CD4-positive, alpha-beta memory T cell (primary cell): ENCODE measurements around the gene JARID2. TPM values are rescaled to one million over a fixed set of nuclear protein-coding genes. Genes with fewer than 3 reads are reported as not detected.
A peak's percentile ranks its signal among the peaks of the same experiment; 100 is the strongest.

Source experiments
- CTCF ChIA-PET: fragments of 350-600 bp; sonication (Branson Sonifier 250); formaldehyde crosslinking; loops from one replicate; lab custom pipeline; 2021; ENCODE audit warnings: inconsistent platforms; ENCODE audit not compliant: partially characterized antibody; lab: Charles Lee
- POLR2A ChIA-PET: fragments of 350-600 bp; sonication (Branson Sonifier 250); formaldehyde crosslinking; loops from one replicate; lab custom pipeline; 2021; ENCODE audit not compliant: partially characterized antibody; lab: Charles Lee
- DNase-seq, 5 donors: peaks; one replicate each; pipeline versions ENCODE4 v3.0.0 to v3.0.0-alpha.2; 2020 to 2022; ENCODE audit warnings: mixed read lengths in 1 of 5
- H3K27ac ChIP-seq: one replicate; pipeline ENCODE4 v1.7.0; 2013; ENCODE audit warnings: low read depth, low read length
- H3K27me3 ChIP-seq: 2 replicates; pipeline ENCODE4 v1.7.0; 2013; ENCODE audit warnings: mild to moderate bottlenecking, low read length, moderate library complexity; ENCODE audit not compliant: insufficient read depth
- H3K36me3 ChIP-seq: 2 replicates; pipeline ENCODE4 v1.7.0; 2013; ENCODE audit warnings: mild to moderate bottlenecking, low read length, moderate library complexity; ENCODE audit not compliant: insufficient read depth
- H3K4me1 ChIP-seq: 2 replicates; pipeline ENCODE4 v1.7.0; 2013; ENCODE audit warnings: mild to moderate bottlenecking, low read length, moderate library complexity; ENCODE audit not compliant: insufficient read depth
- H3K4me3 ChIP-seq, 2 donors: one replicate each; pipeline ENCODE4 v1.7.0; 2013; ENCODE audit warnings: low read length in 2 of 2, mild to moderate bottlenecking in 1 of 2
- H3K9me3 ChIP-seq, 2 donors: one replicate each; pipeline ENCODE4 v1.7.0; 2013; ENCODE audit warnings: low read length in 2 of 2, control low read depth in 1 of 2; ENCODE audit not compliant: control insufficient read depth in 1 of 2
- H3K27ac Mint-ChIP-seq, 7 donors: one replicate each; pipeline ENCODE4 v1.8.0; 2020 to 2021; ENCODE audit warnings: mixed read lengths in 7 of 7, mild to moderate bottlenecking in 6 of 7, inconsistent platforms in 3 of 7, moderate library complexity in 3 of 7
- H3K27me3 Mint-ChIP-seq, 2 donors: one replicate each; pipeline ENCODE4 v1.8.0; 2020 to 2021; ENCODE audit warnings: mixed read lengths in 2 of 2
- H3K36me3 Mint-ChIP-seq, 2 donors: one replicate each; pipeline ENCODE4 v1.8.0; 2020 to 2021; ENCODE audit warnings: mixed read lengths in 2 of 2, inconsistent platforms in 1 of 2, mild to moderate bottlenecking in 1 of 2
- H3K4me1 Mint-ChIP-seq, 4 donors: one replicate each; pipeline ENCODE4 v1.8.0; 2020 to 2021; ENCODE audit warnings: mixed read lengths in 4 of 4, mild to moderate bottlenecking in 1 of 4
- H3K4me3 Mint-ChIP-seq, 8 donors: one replicate each; pipeline ENCODE4 v1.8.0; 2020 to 2021; ENCODE audit warnings: mixed read lengths in 8 of 8, mild to moderate bottlenecking in 7 of 8, moderate library complexity in 6 of 8, inconsistent platforms in 3 of 8
- H3K9me3 Mint-ChIP-seq, 8 donors: one replicate each; pipeline ENCODE4 v1.8.0; 2020 to 2021; ENCODE audit warnings: mixed read lengths in 8 of 8, mild to moderate bottlenecking in 5 of 8, inconsistent platforms in 3 of 8, moderate library complexity in 1 of 8
- intact Hi-C: fragments of 100-400 bp; cut with micrococcal nuclease; formaldehyde crosslinking; loops from one replicate; pipeline ENCODE4 v1.15.1; 2023
- polyA plus RNA-seq, 2 donors: library from polyadenylated mRNA; unstranded; fragments of 300-500 nt; fragmentation: Illumina TruSeq; gene quantifications; one replicate each; pipeline ENCODE4 v1.2.3, GENCODE V29; 2021
- total RNA-seq, 2 experiments: library from RNA; stranded (reverse); gene quantifications; one replicate each; pipeline ENCODE4 v1.2.3, GENCODE V29; 2021

JARID2 gene
- total and polyA plus RNA-seq, 4 experiments from 2014 or later, result 2.4 to 21.6 (median 16.0) TPM

- DNase-seq, result no peak
- no peak overlapping the region for H3K4me3 Mint-ChIP-seq
- ChIA-PET POLR2A (no interaction called here), CTCF (interaction anchor here (1.1 to 2.2 kb wide), 2 partner anchors 13 to 95 kb away, joined by 3 to 9 read pairs; no protein-coding TSS in a partner anchor)
- Histone ChIP-seq H3K36me3 (no peaks in the 10 kb centered on the region), H3K4me1 (peaks cover 13% of the 10 kb centered on the region), H3K9me3 (no peaks in the 10 kb centered on the region), H3K27me3 (no peaks in the 10 kb centered on the region), H3K27ac (no peak overlapping the region), H3K4me3 (no peak overlapping the region)
- intact Hi-C loops, result no loop called here
- H3K9me3 Mint-ChIP-seq, result no peaks in the 10 kb centered on the region
- peaks cover 21 to 45% of the 10 kb centered on the region in 2 donors for H3K36me3 Mint-ChIP-seq
- no peaks in the 10 kb centered on the region for H3K27me3 Mint-ChIP-seq
- no peak overlapping the region for H3K27ac Mint-ChIP-seq
- H3K4me1 Mint-ChIP-seq, result peaks cover 30 to 59% (median 44%) of the 10 kb centered on the region in 4 donors
Observed at GRCh38 chr6:15476631-15477380, 230.9 kb downstream of the JARID2 start.

GRCh38 chr6:15477746-15478145, 231.9 kb downstream of the JARID2 start:
- no peaks in the 10 kb centered on the region for H3K9me3 ChIP-seq
- intact Hi-C loops, result no loop called here
- no peak overlapping the region for H3K27ac ChIP-seq
- Mint-ChIP-seq H3K36me3 (peaks cover 16 to 39% of the 10 kb centered on the region in 2 donors), H3K9me3 (no peaks in the 10 kb centered on the region), H3K27ac (peak overlapping the region in 1 of 7 donors; percentile 66), H3K27me3 (no peaks in the 10 kb centered on the region), H3K4me1 (peaks cover 27 to 57% (median 47%) of the 10 kb centered on the region in 4 donors), H3K4me3 (no peak overlapping the region)
- H3K4me3 ChIP-seq, result no peak overlapping the region
- H3K36me3 ChIP-seq, result no peaks in the 10 kb centered on the region
- POLR2A ChIA-PET, result no interaction called here
- no peak for DNase-seq
- H3K27me3 ChIP-seq, result no peaks in the 10 kb centered on the region
- H3K4me1 ChIP-seq, result peaks cover 13% of the 10 kb centered on the region
- CTCF ChIA-PET, result interaction anchor here (1.1 to 2.2 kb wide), 2 partner anchors 14 to 94 kb away, joined by 3 to 9 read pairs; no protein-coding TSS in a partner anchor

GRCh38 chr6:15479761-15480160, 233.9 kb downstream of the JARID2 start:
- peak overlapping the region in 1 of 7 donors; percentile 44 for H3K27ac Mint-ChIP-seq

GRCh38 chr6:15480525-15480924, 234.7 kb downstream of the JARID2 start:
- Mint-ChIP-seq H3K27me3 (no peaks in the 10 kb centered on the region), H3K4me3 (no peak overlapping the region), H3K36me3 (peaks cover 3 to 13% of the 10 kb centered on the region in 2 donors), H3K9me3 (no peaks in the 10 kb centered on the region), H3K4me1 (peaks cover 26 to 58% (median 43%) of the 10 kb centered on the region in 4 donors), H3K27ac (no peak overlapping the region)
- no peak for DNase-seq
- Histone ChIP-seq H3K36me3 (no peaks in the 10 kb centered on the region), H3K4me3 (no peak overlapping the region), H3K9me3 (no peaks in the 10 kb centered on the region), H3K4me1 (peaks cover 13% of the 10 kb centered on the region), H3K27ac (no peak overlapping the region), H3K27me3 (no peaks in the 10 kb centered on the region)
- ChIA-PET POLR2A (no interaction called here), CTCF (no interaction called here)
- intact Hi-C loops, result no loop called here

More at GRCh38 chr6:15479761-15480160, 233.9 kb downstream of the JARID2 start:
- Mint-ChIP-seq H3K4me3 (no peak overlapping the region), H3K27me3 (no peaks in the 10 kb centered on the region), H3K36me3 (peaks cover 8 to 21% of the 10 kb centered on the region in 2 donors), H3K9me3 (no peaks in the 10 kb centered on the region), H3K4me1 (peaks cover 29 to 62% (median 44%) of the 10 kb centered on the region in 4 donors)
- Histone ChIP-seq H3K27ac (no peak overlapping the region), H3K4me1 (peaks cover 13% of the 10 kb centered on the region), H3K27me3 (no peaks in the 10 kb centered on the region), H3K36me3 (no peaks in the 10 kb centered on the region), H3K9me3 (no peaks in the 10 kb centered on the region), H3K4me3 (no peak overlapping the region)
- ChIA-PET CTCF (no interaction called here), POLR2A (no interaction called here)
- DNase-seq, result no peak
- intact Hi-C loops, result no loop called here

- Mint-ChIP-seq H3K36me3 (peaks cover under 1 to 9% of the 10 kb centered on the region in 2 donors), H3K27me3 (no peaks in the 10 kb centered on the region), H3K4me3 (no peak overlapping the region), H3K4me1 (peaks cover 22 to 52% (median 40%) of the 10 kb centered on the region in 4 donors), H3K9me3 (no peaks in the 10 kb centered on the region), H3K27ac (peak overlapping the region in 3 of 7 donors; percentile 12 to 70 (median 22))
- Histone ChIP-seq H3K27me3 (no peaks in the 10 kb centered on the region), H3K27ac (no peak overlapping the region), H3K4me1 (peaks cover 13% of the 10 kb centered on the region), H3K4me3 (no peak overlapping the region), H3K9me3 (no peaks in the 10 kb centered on the region), H3K36me3 (no peaks in the 10 kb centered on the region)
- DNase-seq, result no peak
- POLR2A ChIA-PET, result no interaction called here
- CTCF ChIA-PET, result interaction anchor here (0.7 kb wide), 1 partner anchor 233 kb away, joined by 3 read pairs; no protein-coding TSS in a partner anchor
- intact Hi-C loops, result no loop called here
Observed at GRCh38 chr6:15481390-15482291, 235.8 kb downstream of the JARID2 start.

GRCh38 chr6:15483060-15483459, 237.2 kb downstream of the JARID2 start:
- no peaks in the 10 kb centered on the region for H3K27me3 ChIP-seq
- H3K9me3 ChIP-seq, result no peaks in the 10 kb centered on the region
- H3K4me1 ChIP-seq, result peaks cover 13% of the 10 kb centered on the region
- DNase-seq, result no peak
- Mint-ChIP-seq H3K9me3 (no peaks in the 10 kb centered on the region), H3K27ac (no peak overlapping the region), H3K27me3 (no peaks in the 10 kb centered on the region), H3K4me3 (no peak overlapping the region), H3K4me1 (peaks cover 21 to 38% (median 33%) of the 10 kb centered on the region in 4 donors), H3K36me3 (peaks cover 8 to 12% of the 10 kb centered on the region in 2 donors)
- POLR2A ChIA-PET, result no interaction called here
- intact Hi-C loops, result no loop called here
- CTCF ChIA-PET, result no interaction called here
- H3K27ac ChIP-seq, result no peak overlapping the region
- no peak overlapping the region for H3K4me3 ChIP-seq
- peaks cover 5% of the 10 kb centered on the region for H3K36me3 ChIP-seq

GRCh38 chr6:15484140-15484539, 238.3 kb downstream of the JARID2 start:
- H3K27ac ChIP-seq, result no peak overlapping the region
- H3K4me1 ChIP-seq, result peaks cover 13% of the 10 kb centered on the region
- no peaks in the 10 kb centered on the region for H3K9me3 ChIP-seq
- Mint-ChIP-seq H3K27ac (peak overlapping the region in 2 of 7 donors; percentile 18 to 37), H3K27me3 (no peaks in the 10 kb centered on the region), H3K9me3 (no peaks in the 10 kb centered on the region), H3K36me3 (peaks cover 8 to 21% of the 10 kb centered on the region in 2 donors), H3K4me3 (no peak overlapping the region), H3K4me1 (peaks cover 16 to 35% (median 29%) of the 10 kb centered on the region in 4 donors)
- peaks cover 7% of the 10 kb centered on the region for H3K36me3 ChIP-seq
- ChIA-PET CTCF (interaction anchor here (1.0 to 1.7 kb wide), 2 partner anchors 14 to 21 kb away, joined by 3 to 4 read pairs; no protein-coding TSS in a partner anchor), POLR2A (no interaction called here)
- no peak overlapping the region for H3K4me3 ChIP-seq
- DNase-seq, result no peak
- H3K27me3 ChIP-seq, result no peaks in the 10 kb centered on the region
- intact Hi-C loops, result no loop called here
